Middle frontal gyrus (tissue), 1 donor: ENCODE data around the gene MAPT.

Source experiments
- DNase-seq: peaks from one replicate; pipeline ENCODE4 v3.0.0-alpha.2; 2015; ENCODE audit warnings: low spot score; ENCODE audit errors: extremely low spot score

The MAPT gene

DNA sequence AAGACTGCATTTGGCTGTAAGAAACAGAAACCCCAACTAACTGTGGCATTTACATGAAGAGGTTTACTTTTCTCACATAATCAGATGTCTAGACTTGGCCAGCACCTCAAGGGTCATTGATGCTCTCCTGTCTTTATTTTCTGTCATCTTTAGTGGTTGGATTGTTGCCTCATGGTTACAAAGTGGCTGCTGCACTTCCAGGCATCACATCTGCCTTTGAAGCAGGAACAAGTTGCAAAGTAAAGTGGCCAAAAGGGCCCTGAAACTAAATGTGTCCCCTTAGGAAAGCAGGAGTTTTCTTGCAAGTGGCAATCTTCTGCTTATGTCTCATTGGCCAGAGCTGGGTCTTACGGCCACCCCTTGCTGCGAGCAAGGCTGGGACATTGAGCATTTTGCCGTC is 78.2 kb downstream of the MAPT start:
- DNase-seq: no peak

DNA sequence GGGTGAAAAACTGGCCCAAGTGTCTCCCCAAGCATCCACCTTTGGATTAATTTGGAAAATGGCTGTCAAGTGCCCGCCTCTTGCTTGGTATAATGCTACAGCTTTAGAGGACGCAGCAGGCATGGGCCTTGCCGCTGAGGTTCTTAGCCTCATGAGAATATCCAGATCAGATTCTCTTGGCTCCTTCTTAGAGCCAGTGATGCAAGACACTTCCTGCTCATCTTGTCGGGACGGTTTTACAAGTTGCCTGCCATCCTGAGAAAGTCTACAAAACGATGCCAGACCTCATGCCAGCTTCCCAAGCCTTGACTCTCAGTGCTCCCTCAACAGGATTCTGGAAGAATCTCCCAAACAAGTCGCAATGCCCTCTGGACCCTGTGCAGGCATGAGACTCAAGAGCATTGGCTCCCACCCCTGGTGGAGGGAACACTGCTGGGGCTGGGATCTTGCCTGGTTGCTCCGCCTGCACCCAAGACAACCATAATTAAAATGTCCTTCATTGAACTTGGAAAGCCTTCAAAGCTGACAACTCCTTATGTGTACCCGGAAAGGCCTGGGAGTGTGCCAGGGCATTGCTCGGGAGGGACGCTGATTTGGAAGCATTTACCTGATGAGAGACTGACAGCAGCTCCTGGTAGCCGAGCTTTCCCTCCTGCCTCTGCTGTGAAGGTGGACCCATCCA is 78.9 kb downstream of the MAPT start:
- no peak for DNase-seq

DNA sequence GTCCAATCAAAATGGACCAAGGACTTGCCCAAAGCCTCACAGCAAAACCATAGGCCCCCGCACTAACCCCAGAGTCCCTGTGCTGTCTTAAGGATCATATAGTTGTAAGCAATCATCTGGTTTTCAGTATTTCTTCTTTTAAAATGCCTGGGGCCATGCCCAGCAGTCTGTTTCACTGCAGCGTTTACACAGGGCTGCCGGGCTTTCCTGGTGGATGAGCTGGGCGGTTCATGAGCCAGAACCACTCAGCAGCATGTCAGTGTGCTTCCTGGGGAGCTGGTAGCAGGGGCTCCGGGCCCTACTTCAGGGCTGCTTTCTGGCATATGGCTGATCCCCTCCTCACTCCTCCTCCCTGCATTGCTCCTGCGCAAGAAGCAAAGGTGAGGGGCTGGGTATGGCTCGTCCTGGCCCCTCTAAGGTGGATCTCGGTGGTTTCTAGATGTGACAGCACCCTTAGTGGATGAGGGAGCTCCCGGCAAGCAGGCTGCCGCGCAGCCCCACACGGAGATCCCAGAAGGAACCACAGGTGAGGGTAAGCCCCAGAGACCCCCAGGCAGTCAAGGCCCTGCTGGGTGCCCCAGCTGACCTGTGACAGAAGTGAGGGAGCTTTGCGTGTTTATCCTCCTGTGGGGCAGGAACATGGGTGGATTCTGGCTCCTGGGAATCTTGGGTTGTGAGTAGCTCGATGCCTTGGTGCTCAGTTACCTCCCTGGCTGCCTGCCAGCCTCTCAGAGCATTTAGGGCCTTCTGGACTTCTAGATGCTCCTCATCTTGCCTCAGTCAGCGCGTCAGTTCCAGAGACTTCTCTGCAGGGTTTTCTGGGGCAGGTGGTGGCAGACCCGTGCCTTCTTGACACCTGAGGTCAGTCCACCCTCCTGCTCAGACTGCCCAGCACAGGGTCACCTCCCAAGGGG is 79.8 kb downstream of the MAPT start:
- DNase-seq: no peak

DNA sequence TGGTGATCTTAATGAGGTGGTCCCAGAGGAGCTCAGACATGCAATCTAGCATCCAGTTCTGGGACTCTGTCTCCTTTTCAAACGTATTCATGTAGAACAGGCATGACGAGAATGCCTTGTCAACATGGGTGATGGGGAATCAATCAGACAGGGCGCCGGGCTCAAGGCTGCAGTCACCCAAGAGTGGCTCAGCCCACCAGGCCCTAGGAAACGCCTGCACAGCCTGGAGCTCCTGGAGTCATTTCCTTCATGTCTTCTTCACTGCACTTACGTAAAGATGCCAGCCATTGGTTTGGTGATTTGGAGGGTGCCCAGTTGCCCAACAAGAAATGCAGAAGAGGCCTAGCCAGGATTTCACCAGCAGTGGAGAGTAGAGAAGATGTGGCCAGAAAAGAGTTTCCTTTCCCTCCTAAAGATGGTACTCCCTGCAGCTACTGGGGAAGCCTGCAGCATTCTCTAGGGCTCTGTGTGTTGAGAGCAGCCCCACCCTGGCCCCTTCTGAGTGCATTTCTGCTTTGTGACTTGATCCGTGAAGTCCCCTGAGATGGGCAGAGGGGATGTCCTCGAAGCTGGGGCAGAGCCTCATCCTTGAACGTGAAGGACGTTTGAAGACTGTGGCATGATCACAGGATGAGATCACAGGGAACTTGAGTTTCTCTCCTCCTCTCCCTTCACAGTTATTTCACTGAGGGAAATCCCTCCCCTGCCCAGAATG is 80.7 kb downstream of the MAPT start:
- no peak for DNase-seq

DNA sequence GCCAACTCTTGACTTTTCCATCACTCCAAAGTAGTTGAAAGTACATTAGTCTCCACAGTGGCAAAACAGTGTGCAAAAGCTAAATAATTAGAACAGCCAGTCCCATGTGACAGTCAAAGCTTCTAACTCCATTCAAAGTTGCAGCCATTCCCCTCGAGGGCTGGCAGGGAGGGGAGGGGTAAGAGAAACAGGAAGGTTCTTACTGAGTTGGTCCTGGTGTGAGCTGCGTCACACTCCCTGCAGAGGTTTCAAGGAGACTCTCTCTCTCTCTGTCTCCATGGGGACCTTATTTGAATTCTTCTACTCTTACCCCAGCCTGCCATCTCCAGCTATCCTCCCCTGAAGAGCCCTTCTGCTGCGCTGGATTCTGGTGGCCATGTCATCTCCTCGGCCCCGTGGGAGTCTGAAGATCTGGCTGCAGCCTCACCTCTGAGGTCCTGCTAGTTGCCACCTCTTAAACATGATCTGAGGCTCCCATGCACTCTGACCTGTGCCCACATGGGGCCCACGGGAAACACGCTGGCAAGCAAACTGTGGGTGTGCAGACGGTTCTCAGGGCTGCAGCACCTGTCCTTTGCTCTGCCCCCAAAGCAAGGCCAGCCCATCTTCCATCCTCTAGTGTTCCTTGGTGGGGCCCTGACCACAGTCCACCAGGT is 81.4 kb downstream of the MAPT start:
- no peak for DNase-seq

DNA sequence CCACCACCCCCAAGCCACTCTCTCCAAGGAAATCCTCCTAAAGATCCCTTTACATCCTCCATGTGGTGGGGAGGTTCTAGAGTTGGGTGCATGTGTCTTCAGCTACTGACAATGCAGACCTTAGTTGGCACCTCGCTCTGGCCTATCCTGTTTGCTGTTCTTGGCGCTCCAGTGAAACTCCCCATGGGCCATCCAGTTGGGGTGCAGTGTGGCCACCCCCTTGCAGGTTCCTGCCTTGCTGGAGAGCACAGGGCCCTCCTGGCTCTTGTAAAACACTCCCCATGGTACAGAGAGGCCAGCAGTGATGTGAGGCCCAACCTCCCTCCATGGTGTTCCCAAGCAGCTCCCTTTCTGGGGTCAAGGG is 82.0 kb downstream of the MAPT start:
- no peak for DNase-seq

DNA sequence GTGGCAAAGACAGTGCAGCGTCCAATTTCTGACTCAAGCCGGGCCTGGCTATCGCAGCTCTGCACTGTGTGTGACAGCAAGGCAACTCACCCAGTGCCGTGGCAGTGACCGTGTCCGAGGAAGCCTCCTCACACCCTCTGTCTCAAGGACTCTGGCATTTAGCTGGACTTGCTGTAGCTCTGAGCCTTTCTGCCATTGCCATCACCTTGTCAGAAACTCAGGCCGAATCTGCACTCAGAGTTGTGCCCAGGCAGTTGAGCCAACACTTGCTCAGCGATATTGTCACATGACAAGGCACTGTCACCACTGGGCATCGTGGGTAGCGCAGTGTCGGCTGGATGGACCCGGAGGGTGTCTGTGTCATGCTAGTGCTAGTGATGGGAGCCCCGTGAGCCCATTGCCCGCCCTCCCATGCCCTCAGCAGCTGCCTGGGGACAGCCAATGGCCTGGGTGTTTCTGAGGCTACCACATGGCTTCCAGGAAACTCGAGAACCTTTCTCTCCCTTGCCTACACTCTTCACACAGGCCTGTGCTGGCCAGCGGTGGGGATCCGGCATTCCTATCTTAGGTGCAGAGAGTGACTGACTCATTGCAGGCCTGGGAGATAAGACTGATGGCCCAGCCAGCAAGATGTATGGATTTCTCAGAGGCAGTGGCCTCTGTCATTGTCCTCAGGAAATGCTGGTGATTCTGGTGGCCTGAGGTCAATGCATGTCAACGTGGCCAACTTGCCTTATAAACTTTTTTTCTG is 82.6 kb downstream of the MAPT start:
- no peak for DNase-seq

DNA sequence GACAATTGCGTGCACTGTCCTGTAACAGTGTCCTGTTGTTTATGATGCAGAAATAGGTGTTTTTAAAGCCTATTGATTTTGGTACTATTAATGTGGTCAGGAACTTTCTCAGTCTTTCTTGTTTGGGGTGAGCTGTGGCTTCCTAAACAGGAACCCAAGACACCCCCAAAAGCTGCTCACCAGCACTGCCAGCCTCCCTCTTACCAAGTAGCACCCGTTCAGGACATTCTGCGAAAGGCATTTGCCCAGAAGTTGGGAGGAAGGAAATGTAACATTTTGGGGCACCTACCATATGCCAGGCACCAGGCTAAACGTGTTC is 83.1 kb downstream of the MAPT start:
- DNase-seq: no peak

DNA sequence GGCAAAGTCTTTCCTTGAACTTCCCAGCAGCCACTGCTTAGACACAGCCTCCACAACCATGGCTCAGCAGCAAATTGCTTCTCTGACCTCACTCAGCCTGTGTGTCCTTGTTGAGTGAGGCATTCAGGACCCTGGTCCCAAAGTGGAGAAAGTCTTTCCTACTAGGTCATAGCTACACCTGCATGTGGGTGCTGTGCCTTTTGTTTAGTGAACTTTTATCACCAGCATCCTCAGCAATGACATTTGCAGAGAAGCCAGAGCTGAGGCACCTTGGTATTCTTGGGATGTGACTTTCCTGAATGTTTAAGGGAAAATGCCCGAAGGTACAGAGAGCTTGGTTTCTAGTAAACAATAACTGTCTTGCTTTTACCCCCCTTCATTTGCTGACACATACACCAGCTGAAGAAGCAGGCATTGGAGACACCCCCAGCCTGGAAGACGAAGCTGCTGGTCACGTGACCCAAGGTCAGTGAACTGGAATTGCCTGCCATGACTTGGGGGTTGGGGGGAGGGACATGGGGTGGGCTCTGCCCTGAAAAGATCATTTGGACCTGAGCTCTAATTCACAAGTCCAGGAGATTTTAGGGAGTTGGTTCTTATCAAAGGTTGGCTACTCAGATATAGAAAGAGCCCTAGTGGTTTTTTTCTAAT is 83.7 kb downstream of the MAPT start:
- no peak for DNase-seq

DNA sequence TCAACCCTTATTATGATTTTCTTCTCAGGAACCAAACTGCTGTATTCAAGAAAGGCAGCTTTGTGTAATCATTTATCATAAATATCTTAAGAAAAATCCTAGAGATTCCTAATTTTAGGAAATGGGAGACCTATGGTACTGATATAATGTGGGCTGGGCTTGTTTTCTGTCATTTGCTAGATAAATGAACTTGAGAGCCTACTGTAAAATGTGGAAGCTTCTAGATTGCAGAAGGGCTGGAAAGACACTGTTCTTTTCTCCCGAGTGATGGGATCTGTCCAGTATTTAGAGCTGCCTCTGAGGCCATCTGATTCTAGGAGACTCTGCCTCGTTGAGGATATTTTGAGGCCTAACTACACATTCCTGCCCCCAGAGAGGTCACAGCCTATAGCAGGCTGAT is 84.8 kb downstream of the MAPT start:
- DNase-seq: no peak

DNA sequence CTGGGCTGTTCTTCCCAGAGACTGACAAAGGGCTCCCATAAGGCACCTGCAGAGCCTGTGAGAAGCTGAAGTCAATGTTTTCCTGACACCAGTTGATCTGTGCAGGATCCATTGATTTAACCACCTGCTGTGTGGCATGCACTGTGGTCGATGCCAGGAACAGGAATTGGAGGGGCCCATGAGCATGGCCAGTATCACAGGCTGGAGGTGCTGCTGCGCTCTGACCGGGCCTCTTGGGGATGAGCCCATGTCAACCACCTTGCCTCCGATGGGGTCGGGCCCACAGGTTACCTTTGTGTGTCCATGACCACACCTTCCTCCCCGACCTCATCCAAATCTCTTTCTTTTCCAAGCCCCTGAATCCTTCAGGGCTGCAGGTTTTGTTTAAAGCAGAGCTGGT is 86.5 kb downstream of the MAPT start:
- no peak for DNase-seq

DNA sequence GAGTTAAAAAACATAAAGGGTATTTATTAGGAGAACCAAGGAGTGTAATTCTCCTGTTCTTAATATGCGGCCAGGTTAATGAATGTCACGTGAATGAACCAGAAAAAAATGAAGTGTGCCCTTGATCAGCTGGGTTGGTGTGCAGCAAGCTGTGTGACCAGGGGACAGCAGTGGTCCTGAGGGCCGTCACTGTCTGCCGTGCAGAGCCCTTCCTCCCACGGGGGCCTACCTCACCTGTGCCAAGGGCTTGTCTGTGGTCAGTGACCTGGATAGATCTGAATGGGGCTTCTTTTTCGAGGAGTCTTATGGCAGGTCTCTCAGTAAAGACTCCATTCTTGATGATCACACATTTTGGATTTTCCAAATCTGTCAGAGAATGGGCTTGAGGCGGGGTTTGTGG is 87.0 kb downstream of the MAPT start:
- DNase-seq: no peak

DNA sequence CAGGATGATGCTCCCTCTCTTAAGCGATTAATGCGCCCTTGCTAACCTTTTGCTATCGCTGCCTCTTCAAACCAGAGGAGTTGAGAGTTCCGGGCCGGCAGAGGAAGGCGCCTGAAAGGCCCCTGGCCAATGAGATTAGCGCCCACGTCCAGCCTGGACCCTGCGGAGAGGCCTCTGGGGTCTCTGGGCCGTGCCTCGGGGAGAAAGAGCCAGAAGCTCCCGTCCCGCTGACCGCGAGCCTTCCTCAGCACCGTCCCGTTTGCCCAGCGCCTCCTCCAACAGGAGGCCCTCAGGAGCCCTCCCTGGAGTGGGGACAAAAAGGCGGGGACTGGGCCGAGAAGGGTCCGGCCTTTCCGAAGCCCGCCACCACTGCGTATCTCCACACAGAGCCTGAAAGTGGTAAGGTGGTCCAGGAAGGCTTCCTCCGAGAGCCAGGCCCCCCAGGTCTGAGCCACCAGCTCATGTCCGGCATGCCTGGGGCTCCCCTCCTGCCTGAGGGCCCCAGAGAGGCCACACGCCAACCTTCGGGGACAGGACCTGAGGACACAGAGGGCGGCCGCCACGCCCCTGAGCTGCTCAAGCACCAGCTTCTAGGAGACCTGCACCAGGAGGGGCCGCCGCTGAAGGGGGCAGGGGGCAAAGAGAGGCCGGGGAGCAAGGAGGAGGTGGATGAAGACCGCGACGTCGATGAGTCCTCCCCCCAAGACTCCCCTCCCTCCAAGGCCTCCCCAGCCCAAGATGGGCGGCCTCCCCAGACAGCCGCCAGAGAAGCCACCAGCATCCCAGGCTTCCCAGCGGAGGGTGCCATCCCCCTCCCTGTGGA is 88.6 kb downstream of the MAPT start:
- DNase-seq: no peak

DNA sequence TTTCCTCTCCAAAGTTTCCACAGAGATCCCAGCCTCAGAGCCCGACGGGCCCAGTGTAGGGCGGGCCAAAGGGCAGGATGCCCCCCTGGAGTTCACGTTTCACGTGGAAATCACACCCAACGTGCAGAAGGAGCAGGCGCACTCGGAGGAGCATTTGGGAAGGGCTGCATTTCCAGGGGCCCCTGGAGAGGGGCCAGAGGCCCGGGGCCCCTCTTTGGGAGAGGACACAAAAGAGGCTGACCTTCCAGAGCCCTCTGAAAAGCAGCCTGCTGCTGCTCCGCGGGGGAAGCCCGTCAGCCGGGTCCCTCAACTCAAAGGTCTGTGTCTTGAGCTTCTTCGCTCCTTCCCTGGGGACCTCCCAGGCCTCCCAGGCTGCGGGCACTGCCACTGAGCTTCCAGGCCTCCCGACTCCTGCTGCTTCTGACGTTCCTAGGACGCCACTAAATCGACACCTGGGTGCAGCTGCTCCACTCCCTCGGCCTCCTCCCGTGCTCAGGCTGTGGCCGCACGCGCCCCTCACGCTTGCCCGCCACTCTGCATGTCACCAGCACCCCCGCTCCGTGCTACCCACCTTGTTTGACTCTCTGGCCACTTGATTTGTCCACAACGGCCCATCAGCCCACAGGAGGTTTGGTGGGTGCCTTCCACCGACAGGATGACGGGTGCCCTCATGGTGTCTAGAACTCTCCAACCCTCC is 89.4 kb downstream of the MAPT start:
- DNase-seq: no peak

DNA sequence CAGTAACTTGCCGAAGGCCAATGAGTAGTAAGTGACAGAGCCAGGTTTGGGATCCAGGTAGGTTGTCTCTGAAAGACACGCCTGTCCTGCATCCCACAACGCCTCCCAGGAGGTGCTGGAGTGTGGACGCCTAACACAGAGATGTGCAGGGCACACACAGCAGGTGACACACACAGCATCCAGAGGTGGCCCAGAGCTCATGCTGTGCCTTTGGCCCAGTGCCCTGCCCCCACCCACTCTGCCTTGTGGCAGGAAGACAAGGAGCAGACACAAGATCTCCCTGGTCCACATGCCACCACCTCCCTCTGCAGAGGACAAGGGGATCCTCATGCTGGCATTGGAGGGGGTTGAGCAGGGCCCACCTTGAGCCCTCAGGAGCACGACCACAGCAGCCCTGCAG is 90.0 kb downstream of the MAPT start:
- no peak for DNase-seq

DNA sequence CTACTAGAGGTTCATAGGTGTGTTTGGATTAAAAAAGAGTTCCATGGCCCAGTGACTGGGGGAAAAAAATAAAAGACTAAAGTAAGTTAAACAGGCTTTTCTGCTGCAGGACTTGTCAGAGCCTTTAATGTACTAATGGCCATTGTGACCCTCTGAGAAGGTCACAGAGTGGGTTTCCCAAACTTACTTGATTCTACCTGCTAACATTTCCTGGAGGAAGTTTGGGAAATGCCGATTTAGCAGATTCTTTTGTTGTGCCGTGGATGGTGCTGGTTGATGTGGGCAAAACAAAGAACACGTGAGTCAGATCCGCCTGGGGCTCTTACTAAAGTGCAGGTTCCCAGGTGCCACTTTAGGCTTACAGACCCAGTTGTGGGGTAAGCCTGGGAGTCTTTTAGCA is 91.1 kb downstream of the MAPT start:
- DNase-seq: no peak

DNA sequence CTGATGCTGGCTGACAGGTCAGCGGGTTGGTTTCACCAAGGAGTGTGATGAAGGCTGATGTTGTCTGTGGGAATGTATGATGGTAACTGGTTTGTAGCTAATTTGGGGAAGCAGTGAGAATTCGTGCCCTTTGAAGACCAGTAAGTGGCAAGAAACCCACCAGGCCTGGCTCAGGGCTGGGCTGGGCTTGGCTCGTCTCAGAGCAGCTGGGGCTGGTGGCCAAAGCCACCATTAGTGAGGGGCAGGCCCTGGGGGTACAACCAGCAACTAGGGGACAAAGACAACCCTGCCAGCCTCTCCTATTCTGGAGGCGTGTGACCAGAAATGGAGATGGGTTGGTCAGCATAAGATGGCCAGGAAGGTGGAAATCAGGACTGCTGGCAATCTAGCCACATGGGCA is 91.7 kb downstream of the MAPT start:
- no peak for DNase-seq

DNA sequence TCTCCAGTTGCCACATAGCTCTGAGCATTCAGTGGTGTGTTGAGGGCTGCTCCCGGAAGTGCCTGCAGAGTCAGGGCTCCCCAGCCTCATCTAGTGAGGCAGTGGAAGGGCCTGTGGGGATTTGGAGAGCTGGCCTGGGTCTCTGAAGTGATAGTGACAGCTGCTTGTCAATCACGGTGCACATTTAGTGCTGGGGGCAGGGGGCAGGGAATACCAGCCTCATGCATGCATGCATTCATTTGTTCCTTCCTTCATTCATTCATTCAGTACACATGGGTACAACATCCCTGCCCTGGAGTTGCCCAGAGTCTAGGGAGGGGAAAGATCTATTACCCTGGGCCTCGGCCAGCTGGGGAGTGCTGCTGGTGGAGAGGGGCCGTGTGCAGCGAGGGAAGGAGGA is 93.4 kb downstream of the MAPT start:
- no peak for DNase-seq

DNA sequence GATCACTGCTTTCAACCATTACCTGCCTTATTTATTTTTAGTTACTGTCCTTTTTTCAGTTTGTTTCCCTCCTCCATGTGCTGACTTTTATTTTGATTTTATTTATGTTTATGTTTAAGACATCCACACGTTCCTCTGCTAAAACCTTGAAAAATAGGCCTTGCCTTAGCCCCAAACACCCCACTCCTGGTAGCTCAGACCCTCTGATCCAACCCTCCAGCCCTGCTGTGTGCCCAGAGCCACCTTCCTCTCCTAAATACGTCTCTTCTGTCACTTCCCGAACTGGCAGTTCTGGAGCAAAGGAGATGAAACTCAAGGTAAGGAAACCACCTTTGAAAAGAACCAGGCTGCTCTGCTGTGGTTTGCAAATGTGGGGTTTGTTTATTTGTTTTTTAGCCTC is 95.4 kb downstream of the MAPT start:
- DNase-seq: no peak
